ENCODE measurements around the gene TNRC6A.
"Not testable (repeated sequence)": the region's sequence is repeated elsewhere in the genome, so short reads cannot be mapped to it uniquely, and the experiment has no call there.

Gene TNRC6A

GRCh38 chr16:24701521-24701951 is 27.9 kb upstream of the TNRC6A start:
- Mint-ChIP-seq H3K4me3 (no peak overlapping the region), H3K4me1 (ENCODE audit: low read depth) (no peaks in the 10 kb centered on the region), H3K27me3 (peaks cover 5% of the 10 kb centered on the region), H3K27ac (no peak overlapping the region), H3K36me3 (peaks cover 2% of the 10 kb centered on the region), H3K9me3 (ENCODE audit: low read depth) (no peaks in the 10 kb centered on the region)

GRCh38 chr16:24707760-24708159 is 21.7 kb upstream of the TNRC6A start:
- not testable (repeated sequence) for H3K9me3 Mint-ChIP-seq (ENCODE audit: low read depth); H3K4me1 Mint-ChIP-seq (ENCODE audit: low read depth); H3K27ac Mint-ChIP-seq; H3K36me3 Mint-ChIP-seq; H3K4me3 Mint-ChIP-seq; H3K27me3 Mint-ChIP-seq

- Mint-ChIP-seq H3K27me3 (peaks cover 8% of the 10 kb centered on the region), H3K36me3 (peaks cover 3% of the 10 kb centered on the region), H3K4me1 (ENCODE audit: low read depth) (no peaks in the 10 kb centered on the region), H3K4me3 (no peak overlapping the region), H3K9me3 (ENCODE audit: low read depth) (peaks cover 7% of the 10 kb centered on the region), H3K27ac (no peak overlapping the region)
Observed at GRCh38 chr16:24713379-24713778, 16.1 kb upstream of the TNRC6A start.

- no peak overlapping the region for H3K27ac Mint-ChIP-seq
- H3K9me3 Mint-ChIP-seq (ENCODE audit: low read depth), result peaks cover 6% of the 10 kb centered on the region
- peaks cover 3% of the 10 kb centered on the region for H3K36me3 Mint-ChIP-seq
- H3K4me1 Mint-ChIP-seq (ENCODE audit: low read depth), result peaks cover 10% of the 10 kb centered on the region
- no peak overlapping the region for H3K4me3 Mint-ChIP-seq
- H3K27me3 Mint-ChIP-seq, result peaks cover 8% of the 10 kb centered on the region
Observed at GRCh38 chr16:24717411-24717810, 12.0 kb upstream of the TNRC6A start.

GRCh38 chr16:24718967-24719521 is 10.4 kb upstream of the TNRC6A start:
- Mint-ChIP-seq H3K36me3 (peaks cover 3% of the 10 kb centered on the region), H3K9me3 (ENCODE audit: low read depth) (peaks cover under 1% of the 10 kb centered on the region), H3K27me3 (peaks cover 6% of the 10 kb centered on the region), H3K27ac (no peak overlapping the region), H3K4me3 (no peak overlapping the region), H3K4me1 (ENCODE audit: low read depth) (peaks cover 17% of the 10 kb centered on the region)

GRCh38 chr16:24721830-24722238 is 7.6 kb upstream of the TNRC6A start:
- Mint-ChIP-seq H3K4me3 (no peak overlapping the region), H3K27ac (peak overlapping the region; percentile 47), H3K4me1 (ENCODE audit: low read depth) (peaks cover 17% of the 10 kb centered on the region), H3K27me3 (peaks cover 3% of the 10 kb centered on the region), H3K9me3 (ENCODE audit: low read depth) (no peaks in the 10 kb centered on the region), H3K36me3 (peaks cover 3% of the 10 kb centered on the region)

- H3K27ac Mint-ChIP-seq, result peak overlapping the region; percentile 22
- no peak overlapping the region for H3K4me3 Mint-ChIP-seq
- no peaks in the 10 kb centered on the region for H3K9me3 Mint-ChIP-seq (ENCODE audit: low read depth)
- H3K27me3 Mint-ChIP-seq, result no peaks in the 10 kb centered on the region
- H3K36me3 Mint-ChIP-seq, result no peaks in the 10 kb centered on the region
- peaks cover 20% of the 10 kb centered on the region for H3K4me1 Mint-ChIP-seq (ENCODE audit: low read depth)
Observed at GRCh38 chr16:24723663-24724062, 5.8 kb upstream of the TNRC6A start.

- Mint-ChIP-seq H3K27me3 (no peaks in the 10 kb centered on the region), H3K9me3 (ENCODE audit: low read depth) (no peaks in the 10 kb centered on the region), H3K27ac (no peak overlapping the region), H3K36me3 (peaks cover 6% of the 10 kb centered on the region), H3K4me1 (ENCODE audit: low read depth) (peaks cover 30% of the 10 kb centered on the region), H3K4me3 (peak overlapping the region; percentile 64)
Observed at GRCh38 chr16:24728011-24728410, 1.4 kb upstream of the TNRC6A start.

GRCh38 chr16:24728891-24729242 is 584 bp upstream of the TNRC6A start:
- no peaks in the 10 kb centered on the region for H3K9me3 Mint-ChIP-seq (ENCODE audit: low read depth)
- H3K36me3 Mint-ChIP-seq, result peaks cover 6% of the 10 kb centered on the region
- no peaks in the 10 kb centered on the region for H3K27me3 Mint-ChIP-seq
- H3K4me1 Mint-ChIP-seq (ENCODE audit: low read depth), result peaks cover 35% of the 10 kb centered on the region
- peak overlapping the region; percentile 93 for H3K4me3 Mint-ChIP-seq
- H3K27ac Mint-ChIP-seq, result peak overlapping the region; percentile 95

- H3K27ac Mint-ChIP-seq, result peak overlapping the region; percentile 97
- peaks cover 6% of the 10 kb centered on the region for H3K36me3 Mint-ChIP-seq
- H3K4me1 Mint-ChIP-seq (ENCODE audit: low read depth), result peaks cover 47% of the 10 kb centered on the region
- no peaks in the 10 kb centered on the region for H3K27me3 Mint-ChIP-seq
- no peaks in the 10 kb centered on the region for H3K9me3 Mint-ChIP-seq (ENCODE audit: low read depth)
- H3K4me3 Mint-ChIP-seq, result peak overlapping the region; percentile 95
Observed at GRCh38 chr16:24729951-24730815, 732 bp downstream of the TNRC6A start.

GRCh38 chr16:24730914-24731313 is 1.5 kb downstream of the TNRC6A start:
- H3K27me3 Mint-ChIP-seq, result no peaks in the 10 kb centered on the region
- peaks cover 53% of the 10 kb centered on the region for H3K4me1 Mint-ChIP-seq (ENCODE audit: low read depth)
- peaks cover 6% of the 10 kb centered on the region for H3K36me3 Mint-ChIP-seq
- H3K4me3 Mint-ChIP-seq, result peak overlapping the region; percentile 95
- H3K27ac Mint-ChIP-seq, result peak overlapping the region; percentile 76
- no peaks in the 10 kb centered on the region for H3K9me3 Mint-ChIP-seq (ENCODE audit: low read depth)

GRCh38 chr16:24731722-24732419 is 2.4 kb downstream of the TNRC6A start:
- Mint-ChIP-seq H3K4me1 (ENCODE audit: low read depth) (peaks cover 63% of the 10 kb centered on the region), H3K27ac (peak overlapping the region; percentile 30), H3K4me3 (peak overlapping the region; percentile 95), H3K9me3 (ENCODE audit: low read depth) (no peaks in the 10 kb centered on the region), H3K27me3 (no peaks in the 10 kb centered on the region), H3K36me3 (peaks cover 6% of the 10 kb centered on the region)

GRCh38 chr16:24734382-24734781 is 4.9 kb downstream of the TNRC6A start:
- H3K9me3 Mint-ChIP-seq (ENCODE audit: low read depth), result no peaks in the 10 kb centered on the region
- H3K27me3 Mint-ChIP-seq, result no peaks in the 10 kb centered on the region
- no peak overlapping the region for H3K27ac Mint-ChIP-seq
- H3K36me3 Mint-ChIP-seq, result peaks cover 9% of the 10 kb centered on the region
- no peak overlapping the region for H3K4me3 Mint-ChIP-seq
- peaks cover 79% of the 10 kb centered on the region for H3K4me1 Mint-ChIP-seq (ENCODE audit: low read depth)

GRCh38 chr16:24736758-24737157 is 7.3 kb downstream of the TNRC6A start:
- Mint-ChIP-seq H3K27ac (peak overlapping the region; percentile 11), H3K4me1 (ENCODE audit: low read depth) (peaks cover 87% of the 10 kb centered on the region), H3K9me3 (ENCODE audit: low read depth) (no peaks in the 10 kb centered on the region), H3K4me3 (peak overlapping the region; percentile 11), H3K27me3 (no peaks in the 10 kb centered on the region), H3K36me3 (peaks cover 8% of the 10 kb centered on the region)

GRCh38 chr16:24737391-24737871 is 8.0 kb downstream of the TNRC6A start:
- Mint-ChIP-seq H3K27me3 (no peaks in the 10 kb centered on the region), H3K4me3 (peak overlapping the region; percentile 42), H3K9me3 (ENCODE audit: low read depth) (no peaks in the 10 kb centered on the region), H3K36me3 (peaks cover 7% of the 10 kb centered on the region), H3K27ac (peak overlapping the region; percentile 58), H3K4me1 (ENCODE audit: low read depth) (peaks cover 87% of the 10 kb centered on the region)

All from activated naive CD8-positive, alpha-beta T cell (primary cell).